Common myeloid progenitor, CD34-positive (primary cell): ENCODE data around the gene AREG.
A peak's percentile ranks its signal among the peaks of the same experiment; 100 is the strongest.

Experiments
- CTCF ChIA-PET: fragments of 350-600 bp; sonication (Branson Sonifier 250); formaldehyde crosslinking; loops from one replicate; lab custom pipeline; 2021; ENCODE audit warnings: antibody characterized with exemption; lab: Charles Lee
- POLR2A ChIA-PET: fragments of 350-600 bp; sonication (Branson Sonifier 250); formaldehyde crosslinking; loops from one replicate; lab custom pipeline; 2021; ENCODE audit warnings: antibody characterized with exemption; lab: Charles Lee
- DNase-seq, 3 donors: peaks; one replicate each; pipeline versions ENCODE4 v3.0.0 to v3.0.0-alpha.2; 2013
- H3K27ac ChIP-seq, 2 experiments: 1 replicate in 1 of 2; 2 replicates in 1 of 2; pipeline ENCODE4 v1.7.0; 2013; ENCODE audit warnings: inconsistent platforms in 2 of 2, low read length in 2 of 2, mild to moderate bottlenecking in 2 of 2, low read depth in 1 of 2, moderate library complexity in 1 of 2; ENCODE audit not compliant: severe bottlenecking in 2 of 2, insufficient read depth in 1 of 2, poor library complexity in 1 of 2
- H3K27me3 ChIP-seq, 5 experiments: replicated peaks in 2 of 5; 1 replicate in 3 of 5; 2 replicates in 2 of 5; pipeline versions ENCODE4 v1.6.1 to v1.7.0; 2013; ENCODE audit warnings: low read length in 4 of 5, mild to moderate bottlenecking in 2 of 5, moderate library complexity in 2 of 5, inconsistent platforms in 1 of 5; ENCODE audit not compliant: insufficient read depth in 5 of 5, control insufficient read depth in 4 of 5
- H3K36me3 ChIP-seq, 4 experiments: 1 replicate in 2 of 4; 2 replicates in 2 of 4; pipeline versions ENCODE4 v1.6.1 to v1.7.0; 2013; ENCODE audit warnings: low read length in 3 of 4, control low read depth in 1 of 4, mild to moderate bottlenecking in 1 of 4; ENCODE audit not compliant: control insufficient read depth in 4 of 4, insufficient read depth in 4 of 4
- H3K4me1 ChIP-seq, 4 experiments: 1 replicate in 3 of 4; 2 replicates in 1 of 4; pipeline versions ENCODE4 v1.6.1 to v1.7.1; 2013; ENCODE audit warnings: low read length in 3 of 4, mild to moderate bottlenecking in 3 of 4, control low read depth in 1 of 4, inconsistent platforms in 1 of 4, moderate library complexity in 1 of 4; ENCODE audit not compliant: control insufficient read depth in 4 of 4, insufficient read depth in 4 of 4; ENCODE audit errors: control extremely low read depth in 1 of 4
- H3K4me3 ChIP-seq, 7 experiments: 1 replicate in 4 of 7; 2 replicates in 3 of 7; pipeline versions ENCODE4 v1.5.1 to v1.7.0; 2013; ENCODE audit warnings: mild to moderate bottlenecking in 7 of 7, low read length in 6 of 7, moderate library complexity in 6 of 7, inconsistent platforms in 2 of 7, low read depth in 2 of 7, control low read depth in 1 of 7; ENCODE audit not compliant: insufficient read depth in 4 of 7, control insufficient read depth in 1 of 7; ENCODE audit errors: extremely low read depth in 1 of 7
- H3K9me3 ChIP-seq, 5 experiments: 1 replicate in 4 of 5; 2 replicates in 1 of 5; pipeline versions ENCODE4 v1.6.1 to v1.7.1; 2013; ENCODE audit warnings: low read length in 4 of 5, mild to moderate bottlenecking in 2 of 5, inconsistent platforms in 1 of 5, low read depth in 1 of 5, moderate library complexity in 1 of 5; ENCODE audit not compliant: control insufficient read depth in 4 of 5, insufficient read depth in 2 of 5; ENCODE audit errors: control extremely low read depth in 1 of 5
- WGBS: methylation state at CpG from one replicate; pipeline ENCODE4 v1.1.5; 2013; ENCODE audit not compliant: insufficient coverage; 5-methylcytosine and 5-hydroxymethylcytosine counted together

The AREG gene

GRCh38 chr4:74449571-74450297, 4.8 kb downstream of the AREG start:
- no peak for DNase-seq
- ChIA-PET POLR2A (no interaction called here), CTCF (interaction anchor here (1.2 to 1.4 kb wide), 2 partner anchors 20 to 83 kb away, joined by 3 read pairs; no protein-coding TSS in a partner anchor)
- 100% methylated on average over 1 of the region's 6 CpGs for WGBS
- H3K27me3 ChIP-seq: no peaks in the 10 kb centered on the region
- H3K4me1 ChIP-seq: peaks cover 3 to 12% (median 4%) of the 10 kb centered on the region in 4 experiments
- no peak overlapping the region for H3K4me3 ChIP-seq
- no peak overlapping the region for H3K27ac ChIP-seq
- H3K36me3 ChIP-seq: peaks cover 0 to 3% (median 0%) of the 10 kb centered on the region in 4 experiments
- H3K9me3 ChIP-seq: no peaks in the 10 kb centered on the region

- Histone ChIP-seq H3K27ac (no peak overlapping the region), H3K4me3 (no peak overlapping the region), H3K36me3 (peaks cover 0 to 3% (median 0%) of the 10 kb centered on the region in 4 experiments), H3K4me1 (peaks cover 3 to 7% (median 4%) of the 10 kb centered on the region in 4 experiments), H3K27me3 (no peaks in the 10 kb centered on the region), H3K9me3 (no peaks in the 10 kb centered on the region)
- ChIA-PET CTCF (interaction anchor here (1.2 to 1.4 kb wide), 2 partner anchors 20 to 82 kb away, joined by 3 read pairs; no protein-coding TSS in a partner anchor), POLR2A (no interaction called here)
- WGBS: 79% methylated on average over 4 of the region's 4 CpGs
- no peak for DNase-seq
These were observed 5.4 kb downstream of the AREG start for GRCh38 chr4:74450298-74450683.

- peak in 2 of 3 donors; percentile 55 to 65 for DNase-seq
- CTCF ChIA-PET: interaction anchor here (0.8 to 1.4 kb wide), 3 partner anchors 8 to 74 kb away, joined by 3 to 4 read pairs (median 3); no protein-coding TSS in a partner anchor
- H3K9me3 ChIP-seq: no peaks in the 10 kb centered on the region
- H3K27ac ChIP-seq: no peak overlapping the region
- WGBS: no CpG with 5 or more reads among the region's 1 CpG
- no peaks in the 10 kb centered on the region for H3K27me3 ChIP-seq
- H3K36me3 ChIP-seq: peaks cover 0 to 3% (median 0%) of the 10 kb centered on the region in 4 experiments
- H3K4me3 ChIP-seq: no peak overlapping the region
- POLR2A ChIA-PET: no interaction called here
- H3K4me1 ChIP-seq: peaks cover 0 to 4% (median 1%) of the 10 kb centered on the region in 4 experiments
These were observed 6.3 kb downstream of the AREG start for GRCh38 chr4:74451214-74451661.

GRCh38 chr4:74453037-74453635, 8.2 kb downstream of the AREG start:
- no peaks in the 10 kb centered on the region for H3K27me3 ChIP-seq
- H3K4me3 ChIP-seq: no peak overlapping the region
- ChIA-PET POLR2A (interaction anchor here (1.0 kb wide), 1 partner anchor 8 kb away, joined by 3 read pairs; the partner anchor contains the start of gene AREG), CTCF (no interaction called here)
- H3K4me1 ChIP-seq: peaks cover 0 to 4% (median 1%) of the 10 kb centered on the region in 4 experiments
- no peak overlapping the region for H3K27ac ChIP-seq
- no peaks in the 10 kb centered on the region for H3K36me3 ChIP-seq
- 87% methylated on average over 5 of the region's 5 CpGs for WGBS
- no peaks in the 10 kb centered on the region for H3K9me3 ChIP-seq
- peak in 2 of 3 donors; percentile 40 to 60 for DNase-seq

GRCh38 chr4:74453829-74454742, 9.2 kb downstream of the AREG start:
- WGBS: 70% methylated on average over 2 of the region's 6 CpGs
- Histone ChIP-seq H3K4me1 (peaks cover 0 to 4% (median 1%) of the 10 kb centered on the region in 4 experiments), H3K27me3 (no peaks in the 10 kb centered on the region), H3K27ac (no peak overlapping the region), H3K9me3 (no peaks in the 10 kb centered on the region), H3K4me3 (no peak overlapping the region), H3K36me3 (no peaks in the 10 kb centered on the region)
- ChIA-PET CTCF (interaction anchor here (0.7 kb wide), 1 partner anchor 74 kb away, joined by 3 read pairs; no protein-coding TSS in a partner anchor), POLR2A (interaction anchor here (1.0 kb wide), 1 partner anchor 9 kb away, joined by 3 read pairs; the partner anchor contains the start of gene AREG)
- no peak for DNase-seq

GRCh38 chr4:74455361-74456055, 10.6 kb downstream of the AREG start:
- Histone ChIP-seq H3K9me3 (peaks cover 0 to 2% (median 0%) of the 10 kb centered on the region in 5 experiments), H3K36me3 (no peaks in the 10 kb centered on the region), H3K27ac (no peak overlapping the region), H3K4me3 (no peak overlapping the region), H3K4me1 (peaks cover 0 to 4% (median 1%) of the 10 kb centered on the region in 4 experiments), H3K27me3 (no peaks in the 10 kb centered on the region)
- ChIA-PET POLR2A (no interaction called here), CTCF (interaction anchor here (0.7 to 2.0 kb wide), 4 partner anchors 10 to 134 kb away, joined by 3 to 11 read pairs (median 4); partner anchors contain the start of gene AREG)
- no peak for DNase-seq
- no CpG with 5 or more reads among the region's 4 CpGs for WGBS
